GM21381 (cell line): ENCODE results near the gene POLR1A.

Experiments used
- ATAC-seq: cut with Tn5 transposase; IDR thresholded peaks from one replicate; pipeline ENCODE4 v1.9.1; 2021; ENCODE audit warnings: mild to moderate bottlenecking, moderate library complexity; ENCODE audit not compliant: unreplicated experiment

Gene POLR1A

DNA sequence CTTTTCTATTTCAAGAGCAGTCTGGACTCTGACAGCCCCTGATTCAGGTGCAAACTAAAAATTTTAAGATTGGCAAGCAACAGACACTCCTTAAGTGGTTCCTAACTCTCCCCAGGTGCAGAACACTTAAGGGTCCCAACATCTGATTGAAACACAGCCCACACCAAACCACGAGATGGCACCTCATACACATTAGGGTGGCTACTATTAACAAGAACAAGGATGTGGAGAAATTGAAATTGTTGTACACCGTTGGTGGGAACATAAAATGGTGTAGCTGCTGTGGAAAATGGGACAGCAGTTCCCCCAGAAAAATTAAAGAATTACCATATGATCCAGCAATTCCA lies 82.3 kb downstream of the POLR1A start:
- peak; percentile 16 for ATAC-seq

DNA sequence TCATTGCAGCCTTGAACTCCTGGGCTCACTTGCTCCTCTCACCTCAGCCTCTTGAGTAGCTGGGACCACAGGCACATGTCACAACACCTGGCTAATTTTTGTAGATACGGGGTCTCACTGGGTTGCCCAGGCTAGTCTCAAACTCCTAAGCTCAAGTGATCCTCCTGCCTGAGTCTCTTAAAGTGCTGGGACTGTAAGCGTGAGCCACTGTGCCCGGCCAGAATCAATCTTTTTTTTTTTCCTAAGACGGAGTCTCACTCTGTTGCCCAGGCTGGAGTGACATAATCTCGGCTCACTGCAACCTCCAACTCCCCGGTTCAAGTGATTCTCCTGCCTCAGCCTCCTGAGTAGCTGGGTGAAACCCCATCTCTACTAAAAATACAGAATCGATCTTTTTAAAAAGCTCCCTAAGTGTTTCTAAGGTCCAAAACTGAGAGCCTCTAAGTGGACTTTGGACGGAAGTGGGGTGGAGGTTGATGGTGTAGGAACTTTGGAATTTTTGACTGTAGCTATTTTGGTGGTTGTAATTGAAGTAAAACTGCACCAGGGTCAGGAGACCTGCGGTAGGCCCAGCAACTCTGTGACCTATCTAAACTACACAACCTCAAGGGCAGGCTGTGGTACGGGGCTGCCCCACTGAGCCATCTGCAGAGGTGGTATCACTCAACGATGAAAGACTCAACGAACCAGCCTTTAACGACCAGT lies 82.9 kb downstream of the POLR1A start:
- ATAC-seq = peak; percentile 60

DNA sequence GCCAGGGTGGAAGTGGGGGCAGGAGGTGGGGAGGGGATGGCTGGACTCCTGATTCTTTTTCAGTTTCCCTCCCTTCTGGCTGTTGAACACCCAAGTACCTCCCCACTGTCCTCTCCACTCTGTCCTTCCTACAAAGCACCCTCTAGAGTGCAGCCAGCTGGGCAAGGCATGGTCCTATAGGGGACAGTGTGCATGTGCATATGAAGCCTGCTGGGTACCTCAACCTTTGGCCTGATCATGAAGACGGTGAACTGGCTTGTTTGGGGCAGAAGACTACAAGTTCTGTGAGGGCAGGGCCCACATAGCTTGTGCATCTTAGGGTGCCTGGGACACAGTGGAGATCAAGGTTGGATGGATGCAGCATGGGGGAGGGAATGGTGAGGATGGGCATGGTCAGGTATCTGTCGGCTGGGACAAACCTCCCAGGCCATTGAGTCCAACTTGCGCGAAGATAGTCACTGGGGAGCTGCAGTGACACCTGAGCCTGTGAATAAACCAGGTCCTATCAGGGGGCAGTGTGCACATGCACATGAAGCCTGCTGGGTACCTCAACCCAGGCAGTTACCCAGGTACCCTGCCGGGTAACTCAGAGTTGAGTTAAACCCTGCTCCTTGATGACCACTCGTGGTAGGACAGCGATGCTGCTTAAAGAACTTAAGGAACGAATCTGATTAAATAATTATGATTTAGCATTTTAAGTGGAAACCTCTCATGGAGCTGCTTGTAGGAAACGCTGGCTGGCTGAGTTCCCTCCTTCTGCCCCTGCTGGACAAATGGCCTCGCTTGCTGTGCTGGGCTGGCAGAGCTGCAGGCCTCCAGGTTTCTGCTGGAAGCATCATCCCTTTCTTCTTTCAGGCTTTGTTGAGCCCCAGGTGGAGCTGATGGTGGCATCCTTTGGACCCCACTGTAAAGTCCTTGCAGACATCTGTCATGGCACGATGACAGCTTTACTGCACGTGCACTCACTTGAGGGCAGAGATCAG lies 84.0 kb downstream of the POLR1A start:
- ATAC-seq = no peak

DNA sequence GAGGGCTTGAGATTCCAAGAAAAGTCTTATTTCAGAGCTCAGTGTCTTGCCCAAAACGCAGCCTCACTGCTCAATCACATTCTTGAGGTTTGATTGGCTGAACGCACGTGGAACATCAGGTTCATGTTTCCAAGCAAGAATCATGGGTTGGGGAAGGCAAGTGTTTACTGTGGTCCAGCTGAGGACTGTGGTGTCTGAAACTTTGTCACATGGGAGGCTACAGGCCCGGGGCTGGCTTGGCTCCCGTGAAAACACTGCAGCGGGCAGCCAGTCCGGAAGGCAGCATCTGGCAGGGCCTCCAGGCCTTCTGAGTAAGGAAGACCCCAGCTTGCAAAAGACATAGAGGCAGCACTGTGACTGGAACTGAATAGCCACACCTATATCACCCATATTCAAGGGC lies 84.7 kb downstream of the POLR1A start:
- no peak for ATAC-seq

DNA sequence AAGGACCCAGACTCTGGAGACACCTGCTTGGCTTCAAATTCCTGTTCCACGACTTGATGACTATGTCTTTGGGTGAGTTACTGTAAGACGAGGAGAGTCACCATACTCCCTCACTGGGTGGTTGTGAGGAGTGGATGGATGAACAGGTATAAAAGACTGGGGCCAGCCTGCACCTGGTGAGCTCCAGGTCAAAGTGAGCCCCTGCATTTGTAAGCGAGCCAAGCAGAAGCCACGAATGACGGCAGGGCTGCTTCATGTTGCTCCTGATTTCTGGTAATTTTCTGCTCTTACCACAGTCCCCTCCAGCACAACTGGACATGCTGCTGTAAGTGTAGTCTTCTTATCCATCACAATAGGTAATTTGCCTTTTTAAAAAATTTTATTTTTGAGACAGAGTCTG lies 86.6 kb downstream of the POLR1A start:
- no peak for ATAC-seq

DNA sequence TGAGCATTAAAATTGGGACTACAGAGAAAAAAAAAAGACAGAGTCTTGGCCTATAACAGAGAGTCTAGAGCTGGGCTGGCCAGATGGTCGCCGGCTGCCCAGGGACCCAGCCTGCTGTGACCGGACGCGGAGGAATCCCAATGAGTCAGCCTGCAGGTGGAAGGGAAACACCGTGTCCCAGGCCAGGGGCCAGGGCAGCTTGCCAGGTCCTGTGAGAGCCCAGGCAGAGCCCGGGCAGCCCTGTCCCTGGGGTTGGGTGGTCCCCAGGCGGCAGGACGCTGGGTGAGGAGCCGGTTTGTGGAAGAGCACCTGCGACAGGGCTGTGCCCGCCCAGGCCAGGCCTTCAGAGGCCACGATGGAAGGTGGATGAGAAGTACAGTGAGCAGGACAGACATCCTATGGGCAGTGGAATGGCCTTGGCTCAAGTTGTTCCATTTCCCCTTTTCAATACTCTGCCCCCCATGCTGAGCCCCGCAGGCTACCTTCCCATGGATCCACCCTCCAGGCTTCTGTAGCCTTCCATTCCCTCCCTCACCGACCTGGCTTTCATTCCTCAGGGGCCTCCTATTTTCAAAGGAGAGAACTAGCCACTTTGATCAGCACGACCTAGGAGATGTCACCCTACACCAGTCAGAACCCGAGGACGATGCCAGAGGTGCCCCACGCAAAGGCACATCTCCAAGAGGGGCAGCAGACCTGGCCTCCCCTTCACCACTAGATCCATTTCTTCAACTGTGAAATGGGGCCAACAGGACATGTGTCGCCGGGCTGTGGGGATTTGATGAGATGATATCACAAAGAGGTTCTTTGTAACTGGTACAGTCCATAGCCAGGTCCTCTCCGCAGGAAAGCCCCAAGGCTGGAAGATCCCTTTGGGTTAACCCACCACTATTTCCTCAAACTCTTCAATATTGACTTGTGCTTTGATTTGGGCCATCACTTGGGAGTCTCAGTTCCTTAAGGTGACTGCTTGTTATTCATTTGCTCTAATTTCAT lies 87.5 kb downstream of the POLR1A start:
- no peak for ATAC-seq

DNA sequence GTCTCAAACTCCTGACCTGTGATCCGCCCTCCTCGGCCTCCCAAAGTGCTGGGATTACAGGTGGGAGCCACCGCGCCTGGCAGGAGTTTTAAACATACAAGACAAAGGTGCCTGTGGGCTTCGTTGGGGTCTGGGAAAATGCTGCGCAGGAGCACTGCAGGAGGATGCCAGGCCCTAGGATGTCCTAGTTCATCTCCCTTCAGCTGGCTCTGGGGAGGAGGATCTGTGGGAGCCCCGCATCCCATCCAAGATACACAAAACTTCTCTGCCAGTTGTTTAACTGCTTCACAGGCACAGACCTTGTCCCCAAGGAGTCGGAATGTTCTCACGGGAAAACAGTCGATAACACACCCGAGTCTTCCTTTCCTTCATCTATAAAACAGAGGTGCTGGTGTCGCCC lies 89.1 kb downstream of the POLR1A start:
- no peak for ATAC-seq

DNA sequence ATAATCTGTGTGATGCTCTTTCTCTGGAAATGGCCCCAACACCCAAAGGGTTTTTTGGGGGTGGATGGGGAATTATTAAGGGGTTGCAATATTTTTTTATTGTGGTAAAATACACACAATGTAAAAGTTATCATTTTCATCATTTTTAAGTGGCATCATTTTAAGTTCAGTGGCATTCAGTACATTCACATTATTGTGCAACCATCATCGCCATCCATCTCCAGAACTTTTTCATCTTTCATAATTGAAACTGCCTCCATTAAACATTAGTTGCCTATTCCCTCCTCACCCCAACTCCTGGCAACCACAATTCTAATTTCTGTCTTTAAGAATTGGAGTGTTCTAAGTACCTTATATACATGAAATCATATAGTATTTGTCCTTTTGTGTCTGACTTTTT lies 90.0 kb downstream of the POLR1A start:
- ATAC-seq = no peak

DNA sequence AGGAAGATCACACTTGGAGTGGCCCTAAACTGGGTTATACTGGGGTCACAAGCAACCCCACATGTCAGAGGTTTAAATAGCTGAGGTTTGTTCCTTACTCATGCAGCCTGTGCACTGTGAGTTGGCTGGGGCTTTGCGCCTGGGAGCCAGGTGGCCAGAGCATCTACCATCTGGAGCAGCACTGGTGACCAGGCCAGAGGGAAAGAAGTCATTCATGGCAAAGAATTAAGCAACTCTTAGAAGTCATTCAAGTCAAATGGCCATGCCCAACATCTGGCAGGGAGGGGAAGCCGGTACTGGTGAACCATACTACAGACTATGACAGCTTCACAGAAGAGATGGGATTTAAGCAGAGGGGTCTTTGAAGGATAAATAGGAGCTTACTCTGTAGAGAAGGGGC lies 90.7 kb downstream of the POLR1A start:
- no peak for ATAC-seq

DNA sequence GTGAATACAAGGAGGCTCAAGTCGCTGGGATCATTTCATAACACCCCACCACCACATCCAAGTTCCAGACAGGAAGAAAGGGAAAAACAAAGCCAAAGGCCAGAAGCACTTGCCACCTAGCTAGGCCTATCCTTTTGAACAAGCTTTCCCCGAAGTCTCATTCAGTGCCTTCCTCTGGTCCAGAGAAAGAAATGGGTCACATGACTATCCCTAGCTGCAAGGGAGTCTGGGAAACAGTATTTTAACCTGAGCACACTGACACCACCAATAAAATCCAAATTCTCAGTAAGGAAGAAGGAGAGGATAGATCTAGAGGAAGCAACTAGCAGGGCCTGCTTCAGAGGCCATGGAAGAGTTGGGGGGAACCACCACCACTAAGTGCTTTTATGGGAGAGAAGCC lies 91.2 kb downstream of the POLR1A start:
- no peak for ATAC-seq

DNA sequence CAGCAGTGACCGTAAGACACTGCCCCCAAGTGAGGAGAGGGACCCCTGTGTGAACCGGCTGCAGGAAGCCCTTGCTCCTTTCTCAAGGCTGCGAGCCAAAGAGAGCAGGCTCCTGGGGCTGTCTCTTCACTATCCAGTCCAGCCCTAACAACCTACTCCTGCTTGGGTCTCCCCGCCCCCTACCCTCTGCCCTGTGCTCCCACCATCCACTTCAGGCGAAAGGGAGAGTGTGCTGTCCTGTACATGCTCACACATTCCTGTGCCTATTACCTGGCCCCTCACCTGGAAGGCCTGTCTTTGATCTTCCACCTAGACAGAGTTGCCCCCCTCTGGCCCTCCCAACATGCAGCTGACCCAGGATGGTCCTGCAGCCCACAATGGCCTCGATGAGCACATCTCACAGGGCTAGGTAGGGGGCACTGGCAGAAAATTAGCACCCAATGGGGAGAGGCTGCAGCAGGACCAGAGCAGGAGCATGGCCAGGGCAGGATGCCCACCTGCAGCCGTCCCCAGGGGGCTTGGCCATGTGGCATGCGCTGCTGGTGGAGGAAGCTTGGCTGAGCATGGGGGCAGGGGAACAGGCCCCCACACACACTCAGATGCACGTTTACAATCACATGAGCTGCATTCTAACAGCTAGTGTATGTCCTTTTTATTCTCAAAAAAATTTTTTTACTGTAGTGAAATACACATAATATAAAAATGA lies 93.5 kb downstream of the POLR1A start:
- ATAC-seq = no peak

DNA sequence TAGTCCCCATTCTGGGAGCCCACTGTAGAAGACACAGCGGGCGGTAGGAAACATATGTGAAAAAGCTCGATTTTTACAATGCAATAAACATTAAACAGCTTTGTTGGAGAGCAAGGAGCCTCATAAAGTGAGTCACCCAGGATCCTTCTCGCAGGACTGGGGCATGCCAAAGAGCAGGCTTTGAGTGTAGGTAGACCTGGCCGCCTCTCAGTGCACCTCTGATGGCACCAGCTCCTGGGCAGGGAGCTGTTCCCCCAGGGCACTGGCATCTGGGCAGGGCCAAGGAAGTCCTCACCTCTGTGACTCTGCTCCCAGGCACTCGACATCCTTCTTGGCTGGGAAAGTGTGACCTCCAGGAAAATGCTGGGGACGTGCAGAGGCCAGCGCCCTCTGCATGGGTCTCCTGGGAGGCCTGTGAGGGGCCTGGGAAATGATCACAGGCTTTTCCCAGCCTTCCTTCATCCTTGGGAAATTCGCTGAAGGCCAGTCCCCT lies 94.2 kb downstream of the POLR1A start:
- no peak for ATAC-seq

DNA sequence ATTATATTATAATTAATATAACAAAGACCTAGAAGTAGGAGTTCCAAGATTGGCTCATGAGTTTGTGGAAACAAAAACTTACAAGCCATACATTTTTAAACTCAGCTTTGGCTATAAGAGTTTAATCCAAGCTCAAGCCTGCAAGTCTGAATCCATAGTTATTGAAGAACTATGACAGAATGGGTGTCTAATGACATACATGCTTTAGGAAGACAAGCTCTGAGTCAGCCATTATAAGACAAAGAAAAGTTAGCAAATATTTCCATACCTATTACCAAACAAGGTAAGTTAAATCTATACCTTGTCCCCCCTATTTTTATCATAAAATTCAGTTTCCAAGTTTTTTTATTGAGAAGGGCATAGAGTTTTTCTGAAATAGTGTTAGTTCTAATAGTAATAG lies 95.6 kb downstream of the POLR1A start:
- ATAC-seq = no peak

DNA sequence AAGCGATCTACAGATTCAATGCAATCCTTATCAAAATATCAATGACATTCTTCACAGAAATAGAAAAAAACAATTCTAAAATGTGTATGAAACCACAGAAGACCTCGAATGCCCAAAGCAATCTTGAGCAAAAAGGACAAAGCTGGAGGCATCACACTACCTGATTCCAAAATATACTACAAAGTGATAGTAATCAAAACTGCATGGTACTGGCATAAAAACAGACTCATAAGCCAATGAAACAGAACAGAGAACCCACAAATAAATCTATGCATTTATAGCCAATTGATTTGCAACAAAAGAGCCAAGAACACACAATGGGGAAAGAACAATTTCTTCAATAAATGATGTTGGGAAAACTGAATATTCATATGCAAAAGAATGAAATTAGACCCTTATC lies 99.2 kb downstream of the POLR1A start:
- no peak for ATAC-seq

DNA sequence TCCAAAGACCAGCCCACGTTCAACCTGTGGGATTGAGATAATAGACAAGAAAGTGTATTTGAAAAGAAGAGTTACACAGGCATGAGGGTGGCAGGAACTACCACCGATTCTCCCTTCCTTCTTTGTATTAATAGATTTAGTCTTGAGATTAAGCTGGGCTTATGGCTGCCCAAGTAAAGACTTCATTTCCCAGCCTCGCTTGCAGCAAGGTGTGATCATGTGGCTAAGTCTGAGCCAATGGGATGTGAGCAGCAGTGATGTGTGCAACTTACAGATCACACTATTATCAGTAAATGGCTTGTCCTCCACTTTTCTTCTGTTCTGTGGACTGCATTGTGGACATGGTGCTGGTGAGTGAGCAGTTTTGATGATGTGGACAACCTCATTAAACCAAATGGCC lies 101.7 kb downstream of the POLR1A start:
- no peak for ATAC-seq

DNA sequence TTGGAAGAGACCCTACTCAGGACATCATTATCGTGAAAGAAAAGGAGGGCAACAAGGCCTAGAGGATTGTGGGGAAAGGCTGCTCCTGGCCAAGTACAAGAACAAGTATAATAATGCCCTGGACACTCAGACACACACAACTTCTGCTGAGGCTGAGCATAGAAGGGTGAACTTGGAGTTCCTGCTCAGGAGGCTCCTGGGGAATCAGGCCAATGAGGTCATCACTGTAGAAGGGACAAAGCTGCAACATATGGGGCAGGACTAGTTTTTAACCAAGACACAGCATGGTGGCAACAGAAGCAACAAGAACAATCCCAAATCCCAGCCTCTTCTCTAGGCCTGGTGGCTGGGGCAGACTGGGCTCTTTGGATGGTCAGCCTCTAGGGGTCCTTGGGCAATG lies 102.6 kb downstream of the POLR1A start:
- ATAC-seq = no peak

DNA sequence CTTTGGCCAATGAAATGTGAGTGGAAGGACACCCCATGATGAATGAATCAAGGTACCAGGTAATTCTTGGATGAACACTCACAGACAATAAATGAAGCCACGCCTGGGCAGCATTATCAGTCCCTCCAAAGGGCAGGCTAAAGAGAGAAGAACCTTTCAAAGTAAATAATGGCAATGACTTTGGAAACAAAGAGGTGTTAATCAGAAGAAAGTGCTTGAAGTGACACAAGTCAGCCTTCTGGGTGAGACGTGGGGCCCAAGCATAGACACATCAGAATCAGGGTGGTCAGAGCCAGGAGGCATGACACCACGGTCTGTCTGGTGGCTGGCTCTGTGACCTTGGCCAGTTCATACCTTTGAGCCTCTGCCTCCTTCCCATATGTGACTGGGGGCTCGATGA lies 103.3 kb downstream of the POLR1A start:
- no peak for ATAC-seq

DNA sequence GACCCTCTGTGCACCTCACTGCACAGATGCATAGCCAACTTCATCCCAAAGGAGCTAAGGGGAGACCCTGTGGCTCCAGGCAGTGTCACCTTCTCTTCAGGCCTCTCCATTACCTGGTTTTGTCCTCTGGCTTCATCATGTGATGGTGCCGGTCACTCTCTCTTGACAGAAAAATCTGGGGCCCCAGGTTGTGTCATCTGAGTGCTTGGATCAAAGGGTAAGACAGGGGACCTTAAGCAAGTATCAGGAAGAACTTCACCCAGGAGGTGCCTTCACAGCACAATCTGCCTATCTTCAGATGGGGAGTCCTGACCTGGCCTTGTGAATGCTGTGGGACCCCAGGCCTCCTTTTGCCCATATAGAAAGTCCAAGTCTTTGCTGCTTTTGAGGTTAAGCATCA lies 104.4 kb downstream of the POLR1A start:
- ATAC-seq = no peak

DNA sequence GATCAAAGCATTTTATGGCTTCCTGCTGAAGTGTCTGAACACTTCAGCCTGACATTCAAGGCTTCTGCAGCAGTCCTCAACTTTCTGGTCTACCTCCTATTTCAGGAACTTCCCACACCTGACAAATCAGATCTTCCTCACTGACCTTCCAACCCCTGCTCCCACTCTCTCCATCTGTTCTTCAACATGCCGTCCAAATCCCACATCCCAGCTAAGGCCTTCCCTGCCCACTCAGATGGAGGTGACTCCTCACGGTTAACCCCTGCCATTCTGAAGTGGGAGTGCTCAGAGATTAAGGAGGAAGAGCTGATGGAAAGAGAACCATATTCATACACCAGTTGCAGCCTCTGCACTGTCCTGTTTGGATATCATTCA lies 104.8 kb downstream of the POLR1A start:
- no peak for ATAC-seq

DNA sequence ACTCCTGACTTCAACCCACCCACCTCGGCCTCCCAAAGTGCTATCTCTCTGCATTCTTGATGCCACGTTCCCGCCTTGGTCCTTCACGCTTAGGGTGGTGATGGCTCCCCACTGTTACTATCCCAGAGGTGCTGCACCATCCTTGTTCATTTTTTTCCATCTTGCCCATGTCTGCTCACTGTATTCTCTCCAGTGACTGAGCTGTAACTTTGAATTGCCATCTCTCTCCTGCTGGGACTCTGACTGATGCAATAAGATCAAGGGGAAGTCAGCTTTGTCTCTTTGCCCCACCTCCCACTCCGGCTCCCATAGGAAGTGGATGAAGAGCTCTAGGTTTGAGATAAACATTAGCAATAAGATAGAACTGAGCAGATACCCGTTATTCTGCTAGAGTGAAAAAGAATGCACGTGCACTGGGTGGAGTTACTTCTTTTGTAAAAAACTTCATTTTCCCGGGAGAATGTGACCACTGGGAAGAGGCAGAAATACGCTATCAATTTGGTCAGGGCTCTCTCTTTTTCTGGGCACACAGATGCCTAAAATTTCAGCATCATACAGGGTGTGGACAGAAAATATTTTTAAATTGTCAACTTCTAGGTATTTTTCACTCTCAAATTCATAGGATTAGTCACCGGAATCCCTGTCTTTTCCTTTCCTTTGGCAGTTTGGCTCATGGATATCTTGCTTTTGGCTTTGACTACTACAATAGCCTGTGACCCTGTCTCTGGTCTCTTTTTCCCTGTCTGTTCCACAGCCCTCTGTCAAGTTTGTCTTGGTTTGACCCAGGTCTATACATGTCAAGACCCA lies 105.4 kb downstream of the POLR1A start:
- no peak for ATAC-seq
